PFSK-1 (cell line): ENCODE data around the gene ZNF462.

Source experiments
- FOXP2 ChIP-seq: optimal IDR thresholded peaks from 2 replicates; pipeline ENCODE3; 2011; ENCODE audit warnings: borderline replicate concordance, control low read depth, inconsistent platforms; ENCODE audit not compliant: insufficient read depth; ENCODE audit errors: extremely low read length, extremely low read depth
- POLR2AphosphoS5 ChIP-seq: IDR thresholded peaks from 2 replicates; pipeline ENCODE4 v1.6.1; 2012; ENCODE audit warnings: low read depth, mild to moderate bottlenecking, control low read depth, low read length, moderate library complexity
- SIN3A ChIP-seq: IDR thresholded peaks from 2 replicates; pipeline ENCODE4 v1.6.1; 2012; ENCODE audit warnings: mild to moderate bottlenecking, low read length, moderate library complexity, borderline replicate concordance; ENCODE audit not compliant: insufficient read depth
- TAF1 ChIP-seq: IDR thresholded peaks from 2 replicates; pipeline ENCODE4 v1.6.1; 2012; ENCODE audit warnings: low read length, control low read depth, borderline replicate concordance; ENCODE audit not compliant: insufficient read depth
- TF ChIP-seq, protein P1 (sequence below), 2 experiments: IDR thresholded peaks; 2 replicates each; pipeline versions ENCODE4 v1.6.1 to v1.8.0; 2011 to 2012; ENCODE audit warnings: low read depth in 2 of 2, low read length in 2 of 2, control low read depth in 1 of 2, inconsistent platforms in 1 of 2, mild to moderate bottlenecking in 1 of 2, moderate library complexity in 1 of 2; ENCODE audit not compliant: insufficient read depth in 1 of 2

ZNF462 gene

DNA sequence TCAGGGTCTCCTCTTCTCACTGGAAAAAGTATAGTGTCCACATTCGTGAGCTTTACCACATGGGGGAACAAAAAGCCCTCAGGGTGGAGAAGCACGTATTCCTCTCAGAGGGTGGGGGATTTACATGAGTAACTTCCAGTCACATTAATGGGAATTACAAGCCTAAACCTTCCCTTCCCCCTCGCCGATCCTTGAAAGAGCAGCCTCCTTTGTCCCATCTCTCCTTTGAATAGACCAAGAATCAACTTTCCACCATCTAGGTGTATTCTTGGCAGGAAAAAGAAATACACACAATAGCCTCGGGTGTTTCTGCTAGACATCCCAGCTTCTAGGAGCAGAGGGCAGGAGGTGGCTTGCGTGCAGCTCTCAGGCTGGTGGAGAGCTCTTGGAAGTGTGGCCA lies 144.4 kb downstream of the ZNF462 start:
- no peak for TF ChIP-seq TAF1
- no peak for TF ChIP-seq SIN3A
- TF ChIP-seq FOXP2 = no peak
- no peak for TF ChIP-seq POLR2AphosphoS5
- TF ChIP-seq, protein P1, sequence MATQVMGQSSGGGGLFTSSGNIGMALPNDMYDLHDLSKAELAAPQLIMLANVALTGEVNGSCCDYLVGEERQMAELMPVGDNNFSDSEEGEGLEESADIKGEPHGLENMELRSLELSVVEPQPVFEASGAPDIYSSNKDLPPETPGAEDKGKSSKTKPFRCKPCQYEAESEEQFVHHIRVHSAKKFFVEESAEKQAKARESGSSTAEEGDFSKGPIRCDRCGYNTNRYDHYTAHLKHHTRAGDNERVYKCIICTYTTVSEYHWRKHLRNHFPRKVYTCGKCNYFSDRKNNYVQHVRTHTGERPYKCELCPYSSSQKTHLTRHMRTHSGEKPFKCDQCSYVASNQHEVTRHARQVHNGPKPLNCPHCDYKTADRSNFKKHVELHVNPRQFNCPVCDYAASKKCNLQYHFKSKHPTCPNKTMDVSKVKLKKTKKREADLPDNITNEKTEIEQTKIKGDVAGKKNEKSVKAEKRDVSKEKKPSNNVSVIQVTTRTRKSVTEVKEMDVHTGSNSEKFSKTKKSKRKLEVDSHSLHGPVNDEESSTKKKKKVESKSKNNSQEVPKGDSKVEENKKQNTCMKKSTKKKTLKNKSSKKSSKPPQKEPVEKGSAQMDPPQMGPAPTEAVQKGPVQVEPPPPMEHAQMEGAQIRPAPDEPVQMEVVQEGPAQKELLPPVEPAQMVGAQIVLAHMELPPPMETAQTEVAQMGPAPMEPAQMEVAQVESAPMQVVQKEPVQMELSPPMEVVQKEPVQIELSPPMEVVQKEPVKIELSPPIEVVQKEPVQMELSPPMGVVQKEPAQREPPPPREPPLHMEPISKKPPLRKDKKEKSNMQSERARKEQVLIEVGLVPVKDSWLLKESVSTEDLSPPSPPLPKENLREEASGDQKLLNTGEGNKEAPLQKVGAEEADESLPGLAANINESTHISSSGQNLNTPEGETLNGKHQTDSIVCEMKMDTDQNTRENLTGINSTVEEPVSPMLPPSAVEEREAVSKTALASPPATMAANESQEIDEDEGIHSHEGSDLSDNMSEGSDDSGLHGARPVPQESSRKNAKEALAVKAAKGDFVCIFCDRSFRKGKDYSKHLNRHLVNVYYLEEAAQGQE (IDR thresholded peaks at IDR 0.05; ENCODE audit: insufficient read depth in 1 of 2, low read depth in 2 of 2, low read length in 2 of 2) = no peak

GRCh38 chr9:107008011-107008410 lies 145.0 kb downstream of the ZNF462 start:
- no peak for TF ChIP-seq SIN3A
- no peak for TF ChIP-seq POLR2AphosphoS5
- TF ChIP-seq FOXP2 = no peak
- no peak for TF ChIP-seq TAF1
- TF ChIP-seq, protein P1 (IDR thresholded peaks at IDR 0.05; ENCODE audit: insufficient read depth in 1 of 2, low read depth in 2 of 2, low read length in 2 of 2) = no peak

DNA sequence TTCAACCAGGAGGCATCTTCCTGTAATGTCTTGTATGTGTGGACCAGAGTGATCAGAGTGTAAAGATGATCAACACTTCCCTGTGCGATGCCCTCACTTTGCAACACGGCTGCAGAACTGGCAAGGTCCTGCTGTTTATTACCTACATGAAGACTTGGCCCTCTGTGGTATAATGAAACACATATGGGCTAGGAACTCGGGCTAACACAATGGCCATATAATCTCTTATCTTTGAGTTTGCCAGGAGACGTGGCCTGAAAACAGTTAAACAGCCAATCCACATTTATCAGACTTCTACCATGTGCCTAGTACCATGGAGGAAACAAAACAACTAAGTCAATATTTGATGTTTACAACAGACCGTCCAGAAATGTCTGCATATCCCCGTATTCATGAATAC lies 145.5 kb downstream of the ZNF462 start:
- TF ChIP-seq, protein P1 (IDR thresholded peaks at IDR 0.05; ENCODE audit: insufficient read depth in 1 of 2, low read depth in 2 of 2, low read length in 2 of 2) = no peak
- no peak for TF ChIP-seq SIN3A
- no peak for TF ChIP-seq POLR2AphosphoS5
- no peak for TF ChIP-seq FOXP2
- TF ChIP-seq TAF1 = no peak

DNA sequence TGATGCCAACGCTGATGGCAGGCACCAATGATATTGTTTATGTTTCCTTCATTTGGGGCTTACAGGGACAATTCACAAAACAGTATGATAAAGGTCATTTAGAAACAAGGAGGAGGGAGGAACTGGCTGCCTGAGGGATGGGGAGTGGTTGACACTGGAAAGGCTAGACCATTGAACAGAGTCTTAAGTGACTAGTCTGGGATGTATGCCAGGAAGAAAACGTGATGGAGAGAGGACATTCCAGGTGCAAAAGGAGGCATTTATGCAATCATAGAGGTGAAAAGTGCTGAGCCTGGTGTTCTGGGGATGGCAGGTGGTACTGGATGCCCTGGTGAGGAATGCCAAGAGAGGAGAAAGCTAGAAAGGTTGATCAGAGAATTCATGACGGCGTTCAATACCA lies 153.4 kb downstream of the ZNF462 start:
- TF ChIP-seq SIN3A = no peak

GRCh38 chr9:107018861-107019545 lies 156.0 kb downstream of the ZNF462 start:
- TF ChIP-seq TAF1 = no peak
- TF ChIP-seq SIN3A = no peak
- TF ChIP-seq FOXP2 = no peak
- TF ChIP-seq POLR2AphosphoS5 = no peak
- TF ChIP-seq, protein P1 (IDR thresholded peaks at IDR 0.05; ENCODE audit: insufficient read depth in 1 of 2, low read depth in 2 of 2, low read length in 2 of 2) = no peak

- TF ChIP-seq FOXP2 = no peak
- TF ChIP-seq TAF1 = no peak
- no peak for TF ChIP-seq POLR2AphosphoS5
- TF ChIP-seq, protein P1 (IDR thresholded peaks at IDR 0.05; ENCODE audit: insufficient read depth in 1 of 2, low read depth in 2 of 2, low read length in 2 of 2) = no peak
- no peak for TF ChIP-seq SIN3A
Measured at GRCh38 chr9:107020040-107020530, 157.1 kb downstream of the ZNF462 start.
